HG03135 (cell line): ENCODE results near the gene PRKCA.

Experiments
- ATAC-seq: cut with Tn5 transposase; IDR thresholded peaks from one replicate; pipeline ENCODE4 v1.9.1; 2021; ENCODE audit warnings: mild to moderate bottlenecking, moderate library complexity; ENCODE audit not compliant: unreplicated experiment

PRKCA gene

GRCh38 chr17:66507982-66508760 is 205.8 kb downstream of the PRKCA start:
- ATAC-seq: no peak

- no peak for ATAC-seq
Observed at GRCh38 chr17:66508896-66509844, 206.8 kb downstream of the PRKCA start.

- ATAC-seq: no peak
Observed at GRCh38 chr17:66509926-66510325, 207.5 kb downstream of the PRKCA start.

GRCh38 chr17:66511135-66511534 is 208.7 kb downstream of the PRKCA start:
- ATAC-seq: no peak

- ATAC-seq: no peak
Observed at GRCh38 chr17:66514227-66514806, 211.9 kb downstream of the PRKCA start.

GRCh38 chr17:66515974-66516373 is 213.6 kb downstream of the PRKCA start:
- no peak for ATAC-seq

DNA sequence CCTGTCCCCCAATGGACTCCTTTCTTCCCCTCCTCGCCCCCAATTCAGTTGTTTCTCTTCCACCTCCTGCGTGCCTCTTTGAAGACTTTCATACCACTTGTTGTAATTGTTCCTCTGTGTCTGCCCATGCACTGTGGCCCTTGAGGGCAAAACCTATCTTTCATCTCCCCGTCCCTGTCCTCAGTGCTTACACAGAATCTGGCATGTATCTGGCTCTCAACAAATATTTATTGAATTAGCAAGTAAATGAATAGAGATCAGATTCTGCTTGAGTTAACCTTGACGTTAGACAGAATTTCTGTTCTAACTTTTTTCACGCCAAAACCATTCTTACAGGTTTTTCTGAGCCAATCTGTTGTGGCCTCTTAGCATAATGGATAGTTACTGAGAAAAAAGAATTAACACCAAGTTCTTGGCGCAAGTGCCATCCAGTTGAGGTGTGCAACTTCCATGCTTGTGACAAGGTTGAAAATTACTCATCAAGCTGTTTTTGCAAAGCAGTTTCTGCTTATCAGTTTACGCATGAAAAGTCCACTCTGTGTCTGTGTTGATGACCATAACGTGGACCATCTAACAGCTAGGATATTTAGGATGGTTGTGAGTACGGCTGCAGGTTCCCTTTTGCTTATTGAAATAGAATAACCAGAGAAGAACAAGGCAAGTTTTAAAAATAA is 215.1 kb downstream of the PRKCA start:
- no peak for ATAC-seq

GRCh38 chr17:66518108-66518507 is 215.7 kb downstream of the PRKCA start:
- no peak for ATAC-seq

DNA sequence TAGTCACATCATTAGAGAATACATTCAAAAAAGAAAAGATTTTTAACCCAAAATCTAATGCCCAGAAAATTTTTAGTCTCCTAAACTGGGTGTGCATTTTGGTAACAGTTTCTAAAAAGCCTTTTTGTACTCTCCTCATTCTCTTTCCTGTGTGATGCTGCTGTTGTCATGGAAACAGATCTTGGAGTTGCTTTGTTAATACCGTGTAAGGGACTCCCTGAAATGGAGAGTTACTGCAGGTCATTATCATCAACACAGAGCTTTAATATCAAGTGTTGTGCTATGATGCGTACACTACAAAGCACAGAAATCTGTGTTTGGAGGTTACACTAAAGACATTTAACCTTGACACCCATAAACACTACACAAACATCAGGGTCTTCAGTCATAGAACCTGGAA is 216.3 kb downstream of the PRKCA start:
- no peak for ATAC-seq

DNA sequence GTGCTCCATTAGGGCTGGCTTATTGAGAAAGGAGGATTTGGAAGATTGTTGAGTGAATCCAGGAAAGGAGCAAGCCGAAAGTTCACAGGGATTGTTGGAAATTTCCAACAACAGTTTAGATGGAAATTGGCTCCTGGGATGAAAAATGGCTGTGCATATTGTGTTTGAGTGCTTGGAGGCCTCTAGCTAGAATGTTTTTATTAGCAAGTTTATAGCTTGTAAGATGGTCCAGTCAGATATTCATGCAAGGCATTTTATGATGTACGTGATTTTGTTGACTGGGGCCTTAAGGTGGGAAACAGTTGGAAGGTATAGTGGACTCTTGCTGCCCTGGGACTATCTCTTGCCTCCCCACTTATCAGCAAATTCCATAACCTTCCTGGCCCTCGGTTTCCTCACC is 216.7 kb downstream of the PRKCA start:
- no peak for ATAC-seq

GRCh38 chr17:66520999-66521398 is 218.6 kb downstream of the PRKCA start:
- ATAC-seq: no peak

- ATAC-seq: no peak
Observed at GRCh38 chr17:66522591-66523272, 220.3 kb downstream of the PRKCA start.

- no peak for ATAC-seq
Observed at GRCh38 chr17:66523378-66524200, 221.2 kb downstream of the PRKCA start.

DNA sequence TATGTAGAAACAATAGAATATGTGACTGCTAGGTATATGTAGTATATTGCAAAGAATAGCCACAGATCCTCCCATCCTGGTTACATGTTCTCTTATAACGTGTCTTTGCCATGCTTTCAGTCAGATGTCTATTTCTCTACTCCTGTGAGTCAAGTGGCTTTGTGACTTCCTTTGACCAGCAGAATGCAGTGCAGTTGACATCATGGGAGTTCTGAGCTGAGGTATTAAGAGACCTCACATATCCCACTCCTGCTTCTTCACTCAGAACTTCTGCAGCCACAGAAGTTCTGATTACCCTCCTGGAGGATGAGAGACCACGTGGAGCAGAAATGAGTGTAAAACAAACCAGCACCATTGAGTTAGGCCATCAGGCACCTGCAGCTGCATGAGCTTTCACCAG is 222.5 kb downstream of the PRKCA start:
- ATAC-seq: no peak

GRCh38 chr17:66525338-66525737 is 222.9 kb downstream of the PRKCA start:
- no peak for ATAC-seq

- no peak for ATAC-seq
Observed at GRCh38 chr17:66526827-66527226, 224.4 kb downstream of the PRKCA start.

- no peak for ATAC-seq
Observed at GRCh38 chr17:66527335-66527734, 224.9 kb downstream of the PRKCA start.

DNA sequence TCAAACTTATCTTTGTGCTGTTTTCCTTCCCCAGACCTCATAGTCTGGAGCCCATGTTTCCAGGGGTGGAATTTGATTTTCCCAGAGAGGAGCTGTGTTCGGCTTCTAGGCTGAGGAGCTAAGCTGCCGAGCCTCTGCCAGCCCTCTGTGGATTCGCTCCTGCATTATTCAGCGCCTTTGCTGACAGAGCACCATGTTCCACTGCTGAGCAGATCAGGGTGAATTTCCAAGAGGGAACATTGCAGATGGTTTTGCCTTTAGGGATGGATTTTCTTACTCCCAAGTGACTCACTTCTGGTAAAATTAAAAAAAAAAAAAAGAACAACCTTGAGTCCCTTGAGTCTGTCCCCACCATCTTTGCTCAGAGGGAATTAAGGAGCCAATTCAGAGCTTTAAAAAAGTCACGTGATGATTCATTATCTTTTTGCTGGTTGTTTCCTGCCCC is 229.5 kb downstream of the PRKCA start:
- no peak for ATAC-seq

- ATAC-seq: no peak
Observed at GRCh38 chr17:66533572-66533971, 231.2 kb downstream of the PRKCA start.

- ATAC-seq: no peak
Observed at GRCh38 chr17:66533986-66534385, 231.6 kb downstream of the PRKCA start.
